NT2/D1 (cell line): ENCODE measurements around the gene AIMP1.

Source experiments
- SUZ12 ChIP-seq: IDR thresholded peaks from 2 replicates; pipeline ENCODE4 v1.6.1; 2011; ENCODE audit not compliant: insufficient read length, insufficient read depth; ENCODE audit errors: extremely low read depth
- YY1 ChIP-seq: IDR thresholded peaks from 2 replicates; pipeline ENCODE4 v1.6.1; 2011; ENCODE audit not compliant: insufficient read length, insufficient read depth
- ZNF274 ChIP-seq: IDR thresholded peaks from 2 replicates; pipeline ENCODE4 v1.6.1; 2011; ENCODE audit warnings: mild to moderate bottlenecking, low read depth, low read length

GRCh38 chr4:106334741-106335470, 18.6 kb downstream of the AIMP1 start:
- TF ChIP-seq YY1 (no peak), SUZ12 (no peak), ZNF274 (no peak)
